BJ (cell line): ENCODE results near the gene RPL36. TPM values are rescaled to one million over a fixed set of nuclear protein-coding genes. Genes with fewer than 3 reads are reported as not detected.

Experiments used
- CTCF ChIA-PET: fragments of 350-600 bp; formaldehyde crosslinking; extraction: SDS; loops from one replicate; lab custom pipeline; 2021; ENCODE audit warnings: antibody characterized with exemption, inconsistent platforms; lab: Yijun Ruan, JAX
- POLR2A ChIA-PET: fragments of 300-600 bp; sonication (Branson Sonifier 250); formaldehyde crosslinking; extraction: SDS; loops from one replicate; lab custom pipeline; 2021; ENCODE audit warnings: antibody characterized with exemption; lab: Charles Lee
- DNase-seq: peaks from one replicate; pipeline ENCODE4 v3.0.0-alpha.2; 2011; ENCODE audit warnings: low read depth
- H3K27me3 ChIP-seq: 2 replicates; pipeline ENCODE4 v1.6.0; 2011; ENCODE audit warnings: low read length; ENCODE audit not compliant: control insufficient read depth, insufficient read depth
- H3K36me3 ChIP-seq: 2 replicates; pipeline ENCODE4 v1.5.1; 2011; ENCODE audit warnings: low read length; ENCODE audit not compliant: control insufficient read depth, insufficient read depth
- H3K4me3 ChIP-seq: 2 replicates; pipeline ENCODE4 v1.5.1; 2011; ENCODE audit warnings: low read depth, mild to moderate bottlenecking, control low read depth, low read length
- CTCF ChIP-seq: IDR thresholded peaks from 2 replicates; pipeline ENCODE4 v1.5.1; 2011; ENCODE audit warnings: low read depth, mild to moderate bottlenecking, control low read depth, inconsistent platforms, low read length, moderate library complexity; ENCODE audit not compliant: insufficient read depth
- polyA plus RNA-seq: library from polyadenylated mRNA; depleted of rRNA; stranded (reverse); fragments of >200 nt; gene quantifications from 2 replicates; pipeline ENCODE4 v1.2.3, GENCODE V29; 2011

Gene RPL36
- polyA plus RNA-seq, 1 experiment = 912 TPM

DNA sequence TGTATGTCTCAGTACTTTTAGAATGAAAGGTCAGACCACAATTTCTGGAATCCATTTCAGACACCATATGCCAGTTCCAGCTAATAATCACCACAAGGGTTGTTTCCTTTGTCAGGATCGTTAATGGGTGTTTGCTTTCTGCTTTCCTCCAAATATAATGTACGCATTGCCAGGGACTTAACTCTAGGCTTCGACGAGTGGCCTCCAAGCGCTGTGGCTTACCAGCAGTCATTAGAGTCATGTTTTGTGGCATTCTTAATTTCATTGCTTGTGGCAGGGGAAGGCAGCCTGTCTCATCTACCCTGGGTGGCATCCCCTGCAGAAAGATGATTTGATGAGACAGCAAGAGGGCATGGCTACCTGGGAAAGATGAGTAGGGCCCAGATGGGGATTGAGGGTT, 44.7 kb upstream of the RPL36 start:
- DNase-seq = no peak
- ChIA-PET POLR2A (no interaction called here), CTCF (no interaction called here)
- Histone ChIP-seq H3K4me3 (no peak overlapping the region), H3K27me3 (no peaks in the 10 kb centered on the region), H3K36me3 (peaks cover 22% of the 10 kb centered on the region)
- TF ChIP-seq CTCF = no peak

- no peak for TF ChIP-seq CTCF
- no peak for DNase-seq
- no peaks in the 10 kb centered on the region for H3K27me3 ChIP-seq
- no peak overlapping the region for H3K4me3 ChIP-seq
- CTCF ChIA-PET = no interaction called here
- peaks cover 32% of the 10 kb centered on the region for H3K36me3 ChIP-seq
- POLR2A ChIA-PET = no interaction called here
Observed at GRCh38 chr19:5646703-5647102, 43.4 kb upstream of the RPL36 start.

GRCh38 chr19:5648464-5648863, 41.6 kb upstream of the RPL36 start:
- no peak overlapping the region for H3K4me3 ChIP-seq
- no peaks in the 10 kb centered on the region for H3K27me3 ChIP-seq
- TF ChIP-seq CTCF = no peak
- DNase-seq = no peak
- ChIA-PET POLR2A (no interaction called here), CTCF (no interaction called here)
- peaks cover 35% of the 10 kb centered on the region for H3K36me3 ChIP-seq

GRCh38 chr19:5651361-5651760, 38.7 kb upstream of the RPL36 start:
- no peak overlapping the region for H3K4me3 ChIP-seq
- no peak for TF ChIP-seq CTCF
- CTCF ChIA-PET = interaction anchor here (1.2 kb wide), 1 partner anchor 14 kb away, joined by 3 read pairs; no protein-coding TSS in a partner anchor
- POLR2A ChIA-PET = no interaction called here
- H3K27me3 ChIP-seq = no peaks in the 10 kb centered on the region
- DNase-seq = no peak
- peaks cover 44% of the 10 kb centered on the region for H3K36me3 ChIP-seq

GRCh38 chr19:5652261-5652660, 37.8 kb upstream of the RPL36 start:
- POLR2A ChIA-PET = no interaction called here
- H3K27me3 ChIP-seq = no peaks in the 10 kb centered on the region
- DNase-seq = no peak
- TF ChIP-seq CTCF = no peak
- H3K36me3 ChIP-seq = peaks cover 41% of the 10 kb centered on the region
- CTCF ChIA-PET = no interaction called here
- H3K4me3 ChIP-seq = no peak overlapping the region
